Activated naive CD8-positive, alpha-beta T cell treated with anti-CD3 and anti-CD28 coated beads, Interleukin-2, amount 10 ng/mL, durations not matched to agents 7 days and 5 days (primary cell): ENCODE results near the gene IFT27. TPM values are rescaled to one million over a fixed set of nuclear protein-coding genes. Genes with fewer than 3 reads are reported as not detected.

Experiments used
- ATAC-seq: fragments of 150-1000 bp; cut with Tn5 transposase; one replicate; pipeline ENCODE4 v1.10.0; 2021; ENCODE audit warnings: low read depth, moderate library complexity
- POLR2A ChIA-PET: fragments of 350-600 bp; sonication (Branson Sonifier 250); formaldehyde crosslinking; loops from one replicate; lab custom pipeline; 2021; ENCODE audit warnings: antibody characterized with exemption; lab: Charles Lee
- DNase-seq: peaks from one replicate; pipeline ENCODE4 v3.0.0; 2021
- H3K27ac Mint-ChIP-seq: one replicate; pipeline ENCODE4 v1.8.0; 2022; ENCODE audit warnings: mild to moderate bottlenecking, mixed read lengths
- H3K27me3 Mint-ChIP-seq: one replicate; pipeline ENCODE4 v1.8.0; 2022; ENCODE audit warnings: mild to moderate bottlenecking, moderate library complexity, mixed read lengths
- H3K36me3 Mint-ChIP-seq: one replicate; pipeline ENCODE4 v1.8.0; 2021; ENCODE audit warnings: mild to moderate bottlenecking, mixed read lengths
- H3K4me1 Mint-ChIP-seq: one replicate; pipeline ENCODE4 v1.8.0; 2021; ENCODE audit warnings: mixed read lengths
- H3K4me3 Mint-ChIP-seq: one replicate; pipeline ENCODE4 v1.8.0; 2022; ENCODE audit warnings: mild to moderate bottlenecking, moderate library complexity, mixed read lengths
- H3K9me3 Mint-ChIP-seq: one replicate; pipeline ENCODE4 v1.8.0; 2021; ENCODE audit warnings: mixed read lengths
- total RNA-seq, 2 experiments: library from RNA; stranded (reverse); gene quantifications; one replicate each; pipeline ENCODE4 v1.2.3, GENCODE V29; 2021

IFT27 gene
- total RNA-seq, 2 experiments from 2014 or later, result 23.5 to 27.8 TPM

- H3K36me3 Mint-ChIP-seq, result peaks cover 2% of the 10 kb centered on the region
- H3K4me3 Mint-ChIP-seq, result no peak overlapping the region
Measured at GRCh38 chr22:36767035-36767775, 8.7 kb downstream of the IFT27 start.

GRCh38 chr22:36765943-36766450 lies 9.9 kb downstream of the IFT27 start:
- Mint-ChIP-seq H3K27me3 (no peaks in the 10 kb centered on the region), H3K27ac (no peak overlapping the region), H3K4me3 (no peak overlapping the region), H3K36me3 (no peaks in the 10 kb centered on the region), H3K9me3 (no peaks in the 10 kb centered on the region), H3K4me1 (no peaks in the 10 kb centered on the region)
- no peak for DNase-seq
- POLR2A ChIA-PET, result interaction anchor here (0.6 kb wide), 1 partner anchor 7 kb away, joined by 3 read pairs; no protein-coding TSS in a partner anchor
- no peak for ATAC-seq

More at GRCh38 chr22:36767035-36767775, 8.7 kb downstream of the IFT27 start:
- Mint-ChIP-seq H3K27ac (no peak overlapping the region), H3K9me3 (no peaks in the 10 kb centered on the region), H3K4me1 (no peaks in the 10 kb centered on the region), H3K27me3 (no peaks in the 10 kb centered on the region)
- POLR2A ChIA-PET, result interaction anchor here (0.8 kb wide), 1 partner anchor 9 kb away, joined by 3 read pairs; the partner anchor contains the start of gene IFT27
- ATAC-seq, result no peak
- no peak for DNase-seq

- POLR2A ChIA-PET, result interaction anchor here (0.6 kb wide), 1 partner anchor 8 kb away, joined by 3 read pairs; no protein-coding TSS in a partner anchor
- ATAC-seq, result no peak
- no peak for DNase-seq
- Mint-ChIP-seq H3K9me3 (no peaks in the 10 kb centered on the region), H3K4me3 (no peak overlapping the region), H3K36me3 (no peaks in the 10 kb centered on the region), H3K27ac (no peak overlapping the region), H3K27me3 (no peaks in the 10 kb centered on the region), H3K4me1 (no peaks in the 10 kb centered on the region)
Measured at GRCh38 chr22:36765131-36765942, 10.6 kb downstream of the IFT27 start.

GRCh38 chr22:36764641-36765040 lies 11.3 kb downstream of the IFT27 start:
- ATAC-seq (no peak), DNase-seq (no peak)
- Mint-ChIP-seq H3K27ac (no peak overlapping the region), H3K27me3 (no peaks in the 10 kb centered on the region), H3K4me1 (no peaks in the 10 kb centered on the region), H3K4me3 (no peak overlapping the region), H3K36me3 (no peaks in the 10 kb centered on the region), H3K9me3 (no peaks in the 10 kb centered on the region)
- POLR2A ChIA-PET, result no interaction called here

- Mint-ChIP-seq H3K4me1 (no peaks in the 10 kb centered on the region), H3K36me3 (no peaks in the 10 kb centered on the region), H3K9me3 (no peaks in the 10 kb centered on the region), H3K4me3 (no peak overlapping the region), H3K27ac (no peak overlapping the region), H3K27me3 (no peaks in the 10 kb centered on the region)
- POLR2A ChIA-PET, result no interaction called here
- no peak for ATAC-seq
- no peak for DNase-seq
Measured at GRCh38 chr22:36764060-36764459, 11.9 kb downstream of the IFT27 start.

GRCh38 chr22:36763576-36763975 lies 12.3 kb downstream of the IFT27 start:
- Mint-ChIP-seq H3K27me3 (no peaks in the 10 kb centered on the region), H3K27ac (no peak overlapping the region), H3K36me3 (no peaks in the 10 kb centered on the region), H3K4me3 (no peak overlapping the region), H3K9me3 (no peaks in the 10 kb centered on the region), H3K4me1 (no peaks in the 10 kb centered on the region)
- DNase-seq (no peak), ATAC-seq (no peak)
- POLR2A ChIA-PET, result no interaction called here

- Mint-ChIP-seq H3K27ac (no peak overlapping the region), H3K27me3 (no peaks in the 10 kb centered on the region), H3K4me3 (no peak overlapping the region), H3K4me1 (no peaks in the 10 kb centered on the region), H3K9me3 (no peaks in the 10 kb centered on the region), H3K36me3 (no peaks in the 10 kb centered on the region)
- POLR2A ChIA-PET, result no interaction called here
- no peak for DNase-seq
- no peak for ATAC-seq
Measured at GRCh38 chr22:36762687-36763260, 13.1 kb downstream of the IFT27 start.

- H3K4me1 Mint-ChIP-seq, result no peaks in the 10 kb centered on the region
- H3K27ac Mint-ChIP-seq, result no peak overlapping the region
- no peaks in the 10 kb centered on the region for H3K36me3 Mint-ChIP-seq
- ATAC-seq (no peak), DNase-seq (no peak)
- H3K9me3 Mint-ChIP-seq, result no peaks in the 10 kb centered on the region
- H3K27me3 Mint-ChIP-seq, result no peaks in the 10 kb centered on the region
- POLR2A ChIA-PET, result interaction anchor here (2.7 kb wide), 1 partner anchor 14 kb away, joined by 10 read pairs; the partner anchor contains the start of gene IFT27
- H3K4me3 Mint-ChIP-seq, result no peak overlapping the region
Measured at GRCh38 chr22:36761553-36762240, 14.2 kb downstream of the IFT27 start.

- H3K9me3 Mint-ChIP-seq, result no peaks in the 10 kb centered on the region
- H3K36me3 Mint-ChIP-seq, result no peaks in the 10 kb centered on the region
- POLR2A ChIA-PET, result interaction anchor here (2.7 kb wide), 1 partner anchor 15 kb away, joined by 10 read pairs; the partner anchor contains the start of gene IFT27
- DNase-seq (no peak), ATAC-seq (no peak)
- no peak overlapping the region for H3K4me3 Mint-ChIP-seq
- H3K27me3 Mint-ChIP-seq, result no peaks in the 10 kb centered on the region
- no peak overlapping the region for H3K27ac Mint-ChIP-seq
- H3K4me1 Mint-ChIP-seq, result no peaks in the 10 kb centered on the region
Measured at GRCh38 chr22:36760786-36761185, 15.1 kb downstream of the IFT27 start.

GRCh38 chr22:36759481-36760159 lies 16.3 kb downstream of the IFT27 start:
- DNase-seq (no peak), ATAC-seq (no peak)
- no peaks in the 10 kb centered on the region for H3K4me1 Mint-ChIP-seq
- no peak overlapping the region for H3K27ac Mint-ChIP-seq
- H3K9me3 Mint-ChIP-seq, result no peaks in the 10 kb centered on the region
- no peaks in the 10 kb centered on the region for H3K36me3 Mint-ChIP-seq
- POLR2A ChIA-PET, result interaction anchor here (2.7 kb wide), 1 partner anchor 16 kb away, joined by 10 read pairs; the partner anchor contains the start of gene IFT27
- no peak overlapping the region for H3K4me3 Mint-ChIP-seq
- peaks cover 4% of the 10 kb centered on the region for H3K27me3 Mint-ChIP-seq

GRCh38 chr22:36758792-36759271 lies 17.1 kb downstream of the IFT27 start:
- H3K9me3 Mint-ChIP-seq, result no peaks in the 10 kb centered on the region
- ATAC-seq, result no peak

GRCh38 chr22:36757668-36758211 lies 18.2 kb downstream of the IFT27 start:
- Mint-ChIP-seq H3K27me3 (peaks cover 5% of the 10 kb centered on the region), H3K4me1 (no peaks in the 10 kb centered on the region), H3K9me3 (no peaks in the 10 kb centered on the region), H3K27ac (no peak overlapping the region), H3K4me3 (no peak overlapping the region), H3K36me3 (no peaks in the 10 kb centered on the region)
- DNase-seq (peak; percentile 81), ATAC-seq (peak; percentile 91)
- POLR2A ChIA-PET, result interaction anchor here (1.1 to 1.5 kb wide), 3 partner anchors 13 to 18 kb away, joined by 3 to 6 read pairs (median 3); partner anchors contain the start of gene IFT27

More at GRCh38 chr22:36758792-36759271, 17.1 kb downstream of the IFT27 start:
- Mint-ChIP-seq H3K4me3 (no peak overlapping the region), H3K27me3 (peaks cover 4% of the 10 kb centered on the region), H3K27ac (no peak overlapping the region), H3K36me3 (no peaks in the 10 kb centered on the region), H3K4me1 (no peaks in the 10 kb centered on the region)
- POLR2A ChIA-PET, result interaction anchor here (0.6 to 1.4 kb wide), 2 partner anchors 16 to 17 kb away, joined by 3 to 6 read pairs; partner anchors contain the start of gene IFT27
- DNase-seq, result no peak
